HepG2 (cell line): ENCODE results near the gene CPEB3. TPM values are rescaled to one million over a fixed set of nuclear protein-coding genes. Genes with fewer than 3 reads are reported as not detected.
A peak's percentile ranks its signal among the peaks of the same experiment; 100 is the strongest.

Source experiments
- CBX2 ChIP-seq, 2 experiments: fragments of 200-600 bp in 1 of 2; sonication (generic); formaldehyde crosslinking in 1 of 2; IDR thresholded peaks; 2 replicates each; pipeline versions ENCODE4 v1.7.0 to v1.8.1; 2018 to 2022; ENCODE audit warnings: low read depth in 2 of 2, low read length in 1 of 2, mild to moderate bottlenecking in 1 of 2, missing genetic modification reagents in 1 of 2
- CEBPG ChIP-seq: IDR thresholded peaks from 2 replicates; pipeline ENCODE4 v1.6.1; 2016
- FOXA3 ChIP-seq: IDR thresholded peaks from 2 replicates; pipeline ENCODE4 v1.6.1; 2016; ENCODE audit warnings: missing genetic modification reagents, missing compliant biosample characterization
- GZF1 ChIP-seq: sonication (generic); formaldehyde crosslinking; IDR thresholded peaks from 2 replicates; pipeline ENCODE4 v1.5.1; 2020; ENCODE audit warnings: mild to moderate bottlenecking, missing genetic modification reagents
- HOMEZ ChIP-seq: IDR thresholded peaks from 2 replicates; pipeline ENCODE4 v1.6.1; 2016; ENCODE audit warnings: low read depth
- NFKB2 ChIP-seq: sonication (generic); formaldehyde crosslinking; IDR thresholded peaks from 2 replicates; pipeline ENCODE4 v1.4.0; 2020; ENCODE audit warnings: missing genetic modification reagents, borderline replicate concordance
- RXRA ChIP-seq: sonication (generic); formaldehyde crosslinking; IDR thresholded peaks from 2 replicates; pipeline ENCODE4 v1.5.1; 2020; ENCODE audit warnings: missing genetic modification reagents
- SOX6 ChIP-seq, 2 experiments: fragments of 450-650 bp in 1 of 2; sonication (generic) in 1 of 2; formaldehyde crosslinking in 1 of 2; IDR thresholded peaks; 2 replicates each; pipeline versions ENCODE4 v1.4.0 to v1.6.1; 2017 to 2020; ENCODE audit warnings: antibody characterized with exemption in 1 of 2, mild to moderate bottlenecking in 1 of 2, missing genetic modification reagents in 1 of 2
- SP140L ChIP-seq: sonication (generic); formaldehyde crosslinking; IDR thresholded peaks from 2 replicates; pipeline ENCODE4 v1.4.0; 2020; ENCODE audit warnings: missing genetic modification reagents, borderline replicate concordance
- ZBTB34 ChIP-seq: sonication (generic); formaldehyde crosslinking; IDR thresholded peaks from 2 replicates; pipeline ENCODE4 v1.8.0; 2022; ENCODE audit warnings: mild to moderate bottlenecking, missing genetic modification reagents
- ZFYVE20 ChIP-seq: sonication (generic); formaldehyde crosslinking; IDR thresholded peaks from 2 replicates; pipeline ENCODE4 v1.8.0; 2023; ENCODE audit warnings: low read depth, mild to moderate bottlenecking, moderate library complexity, missing genetic modification reagents, borderline replicate concordance
- ZNF180 ChIP-seq: sonication (generic); formaldehyde crosslinking; IDR thresholded peaks from 2 replicates; pipeline ENCODE4 v1.4.0; 2020; ENCODE audit warnings: low read depth, missing genetic modification reagents, borderline replicate concordance
- ZNF317 ChIP-seq: sonication (generic); formaldehyde crosslinking; IDR thresholded peaks from 2 replicates; pipeline ENCODE4 v1.5.0; 2020; ENCODE audit warnings: mild to moderate bottlenecking, missing genetic modification reagents
- ZNF318 ChIP-seq: sonication (generic); formaldehyde crosslinking; IDR thresholded peaks from 2 replicates; pipeline ENCODE4 v1.4.0; 2020; ENCODE audit warnings: mild to moderate bottlenecking, missing genetic modification reagents
- polyA plus RNA-seq, 8 experiments: library from polyadenylated mRNA; depleted of rRNA in 3 of 8; stranded (reverse) in 7 of 8; unstranded in 1 of 8; fragments of >200 nt; fragmentation: Illumina TruSeq in 4 of 8; extraction: Trizol in 4 of 8; gene quantifications; 2 replicates each; pipeline versions ENCODE4 v1.2.1 to v1.2.3, GENCODE V29; 2011 to 2016; ENCODE audit warnings: low read depth in 4 of 8, missing spikeins in 1 of 8, mixed read lengths in 1 of 8; ENCODE audit not compliant: insufficient read depth in 1 of 8
- total RNA-seq, 5 experiments: library from RNA; depleted of rRNA; stranded (reverse); fragments of >200 nt; fragmentation: Illumina TruSeq; extraction: Trizol; gene quantifications; 2 replicates each; pipeline ENCODE4 v1.2.3, GENCODE V29; 2016; ENCODE audit warnings: low read depth in 1 of 5
- TF ChIP-seq, protein P1 (sequence below): sonication (generic); formaldehyde crosslinking; IDR thresholded peaks from 2 replicates; pipeline ENCODE4 v1.5.0; 2020; ENCODE audit warnings: missing genetic modification reagents
- TF ChIP-seq, protein P2 (sequence below): sonication (generic); formaldehyde crosslinking; IDR thresholded peaks from 2 replicates; pipeline ENCODE4 v1.5.0; 2020; ENCODE audit warnings: mild to moderate bottlenecking, low read depth, missing genetic modification reagents, borderline replicate concordance

CPEB3 gene
- total and polyA plus RNA-seq, 2 of the 13 experiments (the other 11 are each of a cell fraction or from before 2014, with no cell fraction given): 0.66 to 0.70 TPM

DNA sequence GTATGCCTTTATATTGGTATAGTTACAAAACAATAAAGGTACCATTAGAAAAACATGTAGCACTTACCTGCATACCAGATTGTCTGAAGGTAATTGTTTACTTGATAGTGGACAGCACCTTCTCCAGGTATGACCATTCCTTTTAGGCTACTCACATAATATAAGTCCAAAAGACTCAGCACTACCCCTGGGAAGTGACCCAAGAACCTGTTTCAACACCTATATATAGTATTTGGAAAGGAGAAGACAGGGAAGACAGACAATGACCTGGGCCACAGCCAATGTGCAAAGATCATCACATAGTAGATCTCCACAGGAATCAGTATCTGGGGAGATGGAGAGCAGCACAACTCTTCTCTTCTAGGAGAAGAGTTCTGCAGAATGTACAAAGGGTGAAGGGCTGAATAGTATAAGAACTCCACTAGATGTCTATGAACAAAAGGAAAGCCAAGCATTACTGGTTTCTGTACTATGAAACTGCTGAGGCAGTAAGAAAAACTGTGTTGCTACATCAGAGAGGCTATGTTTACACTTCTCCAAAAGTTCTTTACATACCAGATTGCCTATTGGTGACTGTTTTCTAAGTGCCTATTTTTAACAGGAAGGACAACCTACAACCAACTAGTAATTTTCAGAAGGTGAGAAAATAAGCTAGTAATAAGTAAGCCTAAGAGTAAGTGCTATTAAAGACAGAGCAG, 208.1 kb downstream of the CPEB3 start (continued):
- TF ChIP-seq ZNF318 (CRISPR knock-in tag) (no peak), CEBPG (CRISPR knock-in tag) (peak; percentile 61), RXRA (CRISPR knock-in tag) (no peak), CBX2 (IDR thresholded peaks at IDR 0.05; ENCODE audit: low read depth, low read length) (no peak), CBX2 (CRISPR knock-in tag; IDR thresholded peaks at IDR 0.05; ENCODE audit: low read depth) (no peak), NFKB2 (CRISPR knock-in tag) (no peak), ZNF180 (CRISPR knock-in tag) (no peak), ZNF317 (CRISPR knock-in tag) (peak; percentile 50; the same call in 1 of the 2 replicates), HOMEZ (CRISPR knock-in tag) (0 out of 2 replicates have a peak, but pooled peaks have one; percentile 45), FOXA3 (CRISPR knock-in tag) (peak; percentile 79), GZF1 (CRISPR knock-in tag) (no peak), SOX6 (IDR thresholded peaks at IDR 0.05) (no peak), SOX6 (CRISPR knock-in tag; IDR thresholded peaks at IDR 0.05) (peak; percentile 30; the same call in 1 of the 2 replicates), ZBTB34 (CRISPR knock-in tag) (peak; percentile 91), SP140L (CRISPR knock-in tag) (no peak), ZFYVE20 (CRISPR knock-in tag) (no peak)
- TF ChIP-seq, protein P1, sequence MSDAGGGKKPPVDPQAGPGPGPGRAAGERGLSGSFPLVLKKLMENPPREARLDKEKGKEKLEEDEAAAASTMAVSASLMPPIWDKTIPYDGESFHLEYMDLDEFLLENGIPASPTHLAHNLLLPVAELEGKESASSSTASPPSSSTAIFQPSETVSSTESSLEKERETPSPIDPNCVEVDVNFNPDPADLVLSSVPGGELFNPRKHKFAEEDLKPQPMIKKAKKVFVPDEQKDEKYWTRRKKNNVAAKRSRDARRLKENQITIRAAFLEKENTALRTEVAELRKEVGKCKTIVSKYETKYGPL (CRISPR knock-in tag): no peak
- TF ChIP-seq, protein P2, sequence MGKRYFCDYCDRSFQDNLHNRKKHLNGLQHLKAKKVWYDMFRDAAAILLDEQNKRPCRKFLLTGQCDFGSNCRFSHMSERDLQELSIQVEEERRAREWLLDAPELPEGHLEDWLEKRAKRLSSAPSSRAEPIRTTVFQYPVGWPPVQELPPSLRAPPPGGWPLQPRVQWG (CRISPR knock-in tag): no peak
